Right renal pelvis (tissue), 4 donors: ENCODE results near the gene CD160. TPM values are rescaled to one million over a fixed set of nuclear protein-coding genes. Genes with fewer than 3 reads are reported as not detected.
"Not testable (repeated sequence)": the region's sequence is repeated elsewhere in the genome, so short reads cannot be mapped to it uniquely, and the experiment has no call there.

Experiments used
- DNase-seq, 4 donors: peaks; one replicate each; pipeline ENCODE4 v3.0.0-alpha.2; 2013; ENCODE audit warnings: low read depth in 4 of 4, low spot score in 3 of 4, missing footprints in 1 of 4
- polyA plus RNA-seq, 4 donors: library from polyadenylated mRNA; unstranded; fragments of 120-200 nt; gene quantifications; one replicate each; pipeline ENCODE4 v1.2.1, GENCODE V29; 2013; ENCODE audit not compliant: insufficient read length in 4 of 4

Gene CD160, protein sequence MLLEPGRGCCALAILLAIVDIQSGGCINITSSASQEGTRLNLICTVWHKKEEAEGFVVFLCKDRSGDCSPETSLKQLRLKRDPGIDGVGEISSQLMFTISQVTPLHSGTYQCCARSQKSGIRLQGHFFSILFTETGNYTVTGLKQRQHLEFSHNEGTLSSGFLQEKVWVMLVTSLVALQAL
- under 1 TPM; 0.69 to 0.84 (median 0.78) TPM for polyA plus RNA-seq

DNA sequence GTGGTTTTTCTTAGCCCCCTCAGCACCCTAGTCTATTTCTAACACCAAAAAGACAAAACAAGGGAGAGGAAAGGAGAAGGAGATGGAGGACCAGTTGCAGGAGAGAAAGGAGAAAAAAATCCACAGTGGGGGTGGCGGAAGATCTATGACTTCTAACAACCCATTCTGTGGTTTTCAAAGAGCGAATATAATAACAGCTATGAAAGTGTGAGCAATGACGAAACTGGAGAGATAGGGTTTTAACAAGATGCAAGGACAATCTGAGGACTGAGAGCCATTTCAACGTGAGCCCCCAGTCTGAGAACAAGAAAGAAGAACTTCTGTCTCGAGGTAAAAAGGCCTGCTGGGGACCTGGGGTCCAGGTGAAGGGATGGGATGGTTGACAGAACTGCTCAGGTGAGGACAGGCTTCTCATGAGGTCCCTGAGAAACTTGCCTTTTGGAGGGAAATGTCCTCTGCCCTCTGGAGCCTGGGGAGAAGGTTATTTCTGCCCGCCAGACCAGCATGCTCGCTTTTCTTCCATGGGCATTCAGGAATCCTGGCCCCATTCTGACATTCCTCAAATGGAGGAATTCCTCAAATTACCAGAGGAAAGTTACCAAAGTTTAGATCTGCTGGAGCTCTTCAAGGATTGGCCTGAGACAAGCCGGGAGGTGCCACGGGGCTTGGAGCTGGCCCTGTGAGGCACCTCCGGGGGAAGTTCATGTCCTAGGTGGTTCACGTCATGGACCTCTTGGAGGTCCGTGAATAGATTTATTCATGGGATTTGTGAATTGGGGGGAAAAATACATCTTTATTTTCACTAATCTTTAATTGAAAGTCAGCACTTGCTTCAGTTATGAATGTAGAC, at the start of gene CD160:
TSS of gene CD160 (plus strand) at position 270 of the 850 bp plus-strand sequence. CDS start 8,829 bp downstream, outside the sequence.
- DNase-seq, result no peak

- DNase-seq, result not testable (repeated sequence)
Observed at GRCh38 chr1:145670995-145671745, 48.1 kb upstream of the CD160 start.

DNA sequence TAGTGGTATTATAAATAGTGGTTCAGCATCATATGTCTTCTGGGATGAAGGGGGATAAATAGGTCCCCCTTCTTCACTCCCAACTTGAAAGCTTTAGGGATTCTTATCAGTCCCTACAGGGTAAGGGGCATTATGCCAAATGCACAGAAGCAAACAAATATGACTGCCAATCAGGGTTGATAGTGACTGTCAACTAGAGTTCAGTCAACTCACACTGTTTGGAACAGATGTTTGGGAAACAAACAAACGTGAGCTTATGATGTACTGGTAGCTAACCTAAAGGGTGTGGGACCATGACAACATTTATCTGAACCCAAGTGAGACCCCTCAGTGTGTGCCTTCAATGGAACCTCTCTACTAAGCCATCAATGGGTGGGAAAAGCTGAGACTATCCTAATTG, 46.1 kb upstream of the CD160 start:
- DNase-seq, result not testable (repeated sequence)

- not testable (repeated sequence) for DNase-seq
Observed at GRCh38 chr1:145684858-145685257, 34.4 kb upstream of the CD160 start.

DNA sequence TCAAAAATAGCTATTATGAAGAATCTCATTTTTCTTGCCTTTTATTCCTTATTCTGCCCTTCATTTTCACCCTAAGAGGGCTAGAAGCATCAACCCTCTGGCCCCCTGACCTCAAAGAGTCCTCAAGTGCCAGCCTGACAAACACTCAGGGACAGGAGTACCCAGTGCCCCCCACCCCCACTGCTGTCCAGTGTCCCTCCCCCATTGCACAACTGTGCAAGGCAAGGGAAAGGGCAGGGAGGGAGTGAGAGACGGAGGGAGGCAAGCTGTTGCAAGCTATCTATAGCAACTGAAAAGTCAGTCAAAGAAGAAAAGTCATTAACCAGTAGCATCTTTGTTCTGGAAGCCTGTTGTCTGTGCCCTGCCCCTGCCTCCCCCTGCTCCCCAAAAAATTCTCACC, 33.2 kb upstream of the CD160 start:
- not testable (repeated sequence) for DNase-seq

DNA sequence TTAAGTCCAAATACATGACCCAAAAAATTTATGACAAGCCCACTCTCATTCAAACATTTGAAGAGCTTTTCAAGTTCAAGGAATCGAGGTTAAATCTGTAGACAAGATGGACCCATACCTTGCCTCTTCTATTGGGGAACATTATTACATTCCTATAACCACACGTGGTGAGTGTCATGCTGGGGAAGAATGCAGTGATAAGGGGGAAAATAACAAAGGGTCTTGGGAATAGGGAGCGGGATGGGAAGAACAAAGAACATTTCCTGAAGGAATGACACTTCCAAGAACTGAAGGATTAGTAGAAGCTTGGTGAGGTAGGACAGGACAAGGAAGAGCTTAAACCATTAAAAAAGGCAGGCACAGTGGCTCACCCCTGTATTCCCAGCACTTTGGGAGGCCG, 31.0 kb upstream of the CD160 start:
- DNase-seq, result no peak

- no peak for DNase-seq
Observed at GRCh38 chr1:145688924-145689323, 30.4 kb upstream of the CD160 start.

DNA sequence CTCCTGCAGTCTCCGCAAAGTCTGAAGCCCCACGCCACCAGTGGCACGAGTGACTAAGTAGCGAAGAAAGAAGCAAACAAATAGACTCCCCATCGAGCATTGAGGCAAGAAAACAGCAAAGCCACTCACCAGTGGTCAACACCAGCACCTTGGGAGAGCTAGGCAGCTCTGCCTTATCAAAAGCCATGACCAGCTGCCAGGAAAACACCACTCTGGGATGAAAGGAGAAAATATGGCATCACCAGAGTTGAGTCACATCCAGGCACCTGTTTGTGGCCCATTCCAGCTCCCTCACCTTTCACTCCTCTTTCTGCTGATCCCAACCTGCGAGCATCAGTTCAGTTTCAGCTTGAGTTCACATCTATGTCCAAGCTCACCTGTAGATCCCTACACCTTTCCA, 29.4 kb upstream of the CD160 start:
- DNase-seq, result no peak

- no peak for DNase-seq
Observed at GRCh38 chr1:145690587-145691558, 28.4 kb upstream of the CD160 start.

DNA sequence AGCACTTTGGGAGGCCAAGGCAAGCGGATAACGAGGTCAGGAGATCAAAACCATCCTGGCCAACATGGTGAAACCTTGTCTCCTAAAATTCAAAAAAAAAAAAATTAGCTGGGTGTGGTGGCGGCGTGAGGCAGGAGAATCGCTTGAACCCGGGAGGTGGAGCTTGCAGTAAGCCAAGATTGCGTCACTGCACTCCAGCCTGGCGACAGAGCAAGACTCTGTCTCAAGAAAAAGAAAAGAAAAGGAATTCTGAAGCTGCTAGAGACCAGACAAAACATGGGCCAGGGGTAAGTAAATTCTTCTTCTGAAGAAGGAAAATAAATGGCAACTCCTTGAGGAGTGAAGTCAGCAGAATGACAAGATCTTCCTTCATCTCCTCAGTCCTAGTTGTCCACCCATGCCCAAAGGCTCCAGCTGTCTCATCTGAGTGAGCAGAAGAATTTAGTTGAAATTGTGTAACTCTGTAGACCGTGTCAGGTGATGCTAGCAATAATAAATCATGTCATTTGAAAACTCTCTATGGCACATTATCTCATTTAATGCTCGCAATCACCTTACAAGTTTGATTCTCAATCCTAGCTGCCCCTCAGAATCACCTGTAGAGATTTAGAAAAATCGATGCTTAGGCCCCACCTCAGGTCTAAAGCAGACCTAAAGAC, 26.4 kb upstream of the CD160 start:
- DNase-seq, result no peak

- DNase-seq, result no peak
Observed at GRCh38 chr1:145695821-145696629, 23.3 kb upstream of the CD160 start.

DNA sequence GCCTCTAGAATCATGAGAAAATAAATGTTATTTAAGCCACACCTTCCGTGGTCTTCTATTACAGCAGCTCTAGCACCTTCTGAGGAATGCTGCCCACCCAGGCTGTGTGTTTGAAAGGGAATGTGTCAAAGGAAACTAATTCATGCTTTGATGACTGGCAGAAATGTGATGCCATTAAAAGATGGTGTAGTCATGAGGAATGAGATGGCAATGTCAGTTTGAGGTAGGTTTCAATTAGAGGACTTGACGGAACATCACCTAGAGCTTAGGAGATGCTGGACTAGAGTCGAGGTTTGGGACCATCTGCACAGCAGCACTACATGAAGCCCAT, 22.7 kb upstream of the CD160 start:
- no peak for DNase-seq

DNA sequence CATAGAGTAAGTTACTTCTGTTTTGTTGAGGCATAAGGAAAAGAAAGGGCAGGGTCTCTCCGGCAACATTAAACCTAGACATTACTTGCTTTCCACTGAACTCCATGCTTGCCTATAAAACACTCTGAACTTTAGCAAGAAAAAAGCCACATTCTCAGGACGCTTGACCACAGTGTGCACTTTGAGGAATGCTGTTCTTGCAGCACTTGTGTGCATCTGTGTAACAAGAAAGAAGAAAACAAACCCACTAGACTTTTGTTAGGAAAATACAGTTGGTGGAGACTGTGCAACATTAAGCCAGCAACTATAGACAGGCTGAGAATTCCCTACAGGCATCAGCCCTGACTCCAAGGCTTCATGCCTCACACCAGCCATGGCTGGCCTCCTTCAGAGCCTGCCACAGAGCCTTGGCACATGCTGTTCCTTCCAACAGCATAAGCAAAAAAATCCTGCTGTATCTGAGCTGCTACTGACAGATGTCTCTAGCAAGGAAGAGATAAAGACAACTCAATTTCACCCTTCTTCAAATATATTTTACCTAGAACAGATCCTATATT, 17.9 kb upstream of the CD160 start:
- DNase-seq, result no peak

- DNase-seq, result no peak
Observed at GRCh38 chr1:145702052-145702451, 17.2 kb upstream of the CD160 start.

DNA sequence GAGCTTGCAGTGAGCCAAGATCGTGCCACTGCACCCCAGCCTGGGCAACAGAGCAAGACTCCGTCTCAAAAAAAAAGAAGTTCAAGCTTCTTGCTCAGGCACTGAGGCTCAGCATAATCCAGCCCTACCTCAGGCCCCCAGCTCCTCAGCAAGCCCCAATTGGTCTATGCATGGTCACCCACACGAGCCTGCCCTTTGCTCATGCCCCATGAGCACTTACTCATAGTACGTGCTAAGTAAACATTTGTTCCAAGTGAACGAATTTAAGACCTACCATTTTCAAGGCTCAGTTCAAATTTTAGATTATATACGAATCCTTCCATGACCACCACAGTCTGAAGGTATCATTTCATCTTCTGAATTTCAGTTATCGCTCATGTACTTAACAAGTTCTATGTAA, 16.5 kb upstream of the CD160 start:
- DNase-seq, result no peak

DNA sequence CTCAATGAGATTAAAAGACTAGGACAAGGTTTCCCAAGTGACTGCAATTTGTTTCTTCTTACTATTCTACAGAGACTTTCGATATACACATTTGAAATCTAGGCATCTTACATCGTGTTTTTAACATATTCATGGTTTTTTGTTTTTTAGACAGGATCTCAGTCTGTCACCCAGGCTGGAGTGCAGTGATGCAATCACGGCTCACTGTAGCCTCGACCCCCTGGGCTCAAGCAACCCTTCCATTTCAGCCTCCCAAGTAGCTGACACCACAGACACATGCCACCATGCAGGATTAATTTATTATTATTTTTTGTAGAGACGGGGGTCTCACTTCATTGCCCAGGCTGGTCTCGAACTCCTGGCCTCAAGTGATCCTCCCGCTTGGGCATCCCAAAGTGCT, 13.7 kb upstream of the CD160 start:
- DNase-seq, result no peak

DNA sequence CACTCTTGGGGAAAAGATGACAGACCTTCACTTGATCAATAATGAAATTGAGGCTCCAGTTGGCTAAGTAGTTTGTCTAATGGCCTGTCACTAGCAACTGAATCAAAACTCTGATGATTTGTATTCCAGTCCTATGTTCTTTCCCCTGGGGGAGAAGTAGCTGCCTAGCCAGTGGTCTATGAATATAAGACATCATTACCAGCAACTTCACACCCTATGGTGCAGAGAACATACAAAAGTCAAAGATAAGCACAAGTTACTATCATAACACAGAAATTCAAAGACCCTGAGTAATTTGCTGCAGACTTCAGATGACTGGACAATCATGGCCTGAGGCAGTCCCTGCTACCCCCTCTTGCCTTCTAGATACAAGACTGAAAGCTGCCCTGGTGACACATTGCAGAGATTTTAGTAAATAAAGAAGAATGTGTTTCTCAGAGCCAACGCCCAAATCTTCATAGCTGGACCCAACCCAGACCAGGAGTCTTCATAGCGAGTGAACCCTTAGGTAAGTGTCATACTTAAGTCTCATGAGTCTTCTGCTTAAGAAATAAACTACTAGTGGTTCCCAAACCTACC, 13.1 kb upstream of the CD160 start:
- no peak for DNase-seq

DNA sequence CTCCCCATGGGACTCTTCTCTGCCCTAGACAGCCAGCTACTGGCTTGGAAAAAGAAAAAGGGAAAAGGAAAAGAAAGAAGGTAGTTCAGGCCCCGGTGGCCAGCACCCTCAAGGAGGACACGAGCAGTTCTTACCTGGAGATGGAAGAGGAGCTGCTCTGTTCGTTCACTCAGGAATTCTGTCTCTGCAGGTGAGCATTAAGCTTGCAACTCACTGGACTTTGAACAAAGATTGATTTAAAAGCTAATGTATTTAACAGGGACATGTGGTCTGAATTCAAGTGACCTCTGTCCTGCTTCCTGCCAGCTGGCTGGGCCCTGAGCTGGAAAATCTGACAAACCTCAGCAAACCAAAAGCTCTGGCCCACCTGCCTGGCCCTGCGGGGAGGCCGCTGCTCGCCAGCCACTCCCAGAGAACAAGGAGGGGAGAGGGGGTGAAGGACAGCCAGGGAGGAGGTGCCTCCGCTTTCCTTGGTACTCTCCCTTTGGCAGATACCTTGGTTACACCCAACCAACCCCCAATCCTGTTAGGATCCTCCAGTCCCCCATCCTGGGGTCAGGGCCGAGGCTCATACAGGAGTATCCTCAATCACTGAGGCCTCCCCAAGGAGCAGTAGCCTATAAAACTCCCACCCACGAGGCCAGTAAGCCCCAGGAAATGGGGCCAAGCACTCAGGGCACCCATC, 12.0 kb upstream of the CD160 start, which contains the start of gene PDZK1:
TSS of gene PDZK1 (minus strand) at position 186 of the 685 bp plus-strand sequence. CDS start 19,347 bp downstream, outside the sequence.
- no peak for DNase-seq
